ENCODE results near the gene OAS3.

GRCh38 chr12:112996501-112996900 lies 58.2 kb downstream of the OAS3 start:
- TF ChIP-seq EZH2 (IDR thresholded peaks at IDR 0.05; ENCODE audit: low read depth) (no peak), CTCF (conservative IDR thresholded peaks at IDR 0.05) (no peak)
